GM19193 (cell line): ENCODE data around the gene POLRMT.

ENCODE experiments used
- POLR2A ChIP-seq: IDR thresholded peaks from 4 replicates; pipeline ENCODE4 v1.6.1; 2011; ENCODE audit not compliant: insufficient read depth, insufficient read length; ENCODE audit errors: extremely low read depth

Gene POLRMT

GRCh38 chr19:624433-625109, 8.8 kb downstream of the POLRMT start:
- no peak for TF ChIP-seq POLR2A

DNA sequence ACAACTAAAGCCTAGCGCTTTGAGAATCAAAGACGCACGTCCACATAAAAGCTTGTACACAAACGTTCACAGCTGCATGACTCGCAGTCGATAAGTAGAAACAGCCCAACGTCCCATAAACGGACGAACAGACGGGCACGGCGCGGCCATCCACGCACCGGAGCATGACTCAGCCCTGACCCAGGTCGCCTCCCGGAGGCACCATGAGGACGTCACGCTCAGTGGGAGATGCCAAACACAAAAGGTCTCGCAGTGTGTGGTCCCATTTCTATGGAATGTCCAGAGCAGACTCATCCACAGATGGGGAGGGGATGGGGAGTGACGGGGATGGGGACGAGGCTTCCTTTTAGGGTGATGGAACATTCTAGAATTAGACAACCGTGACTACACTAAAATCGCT, 9.4 kb downstream of the POLRMT start:
- TF ChIP-seq POLR2A = no peak

DNA sequence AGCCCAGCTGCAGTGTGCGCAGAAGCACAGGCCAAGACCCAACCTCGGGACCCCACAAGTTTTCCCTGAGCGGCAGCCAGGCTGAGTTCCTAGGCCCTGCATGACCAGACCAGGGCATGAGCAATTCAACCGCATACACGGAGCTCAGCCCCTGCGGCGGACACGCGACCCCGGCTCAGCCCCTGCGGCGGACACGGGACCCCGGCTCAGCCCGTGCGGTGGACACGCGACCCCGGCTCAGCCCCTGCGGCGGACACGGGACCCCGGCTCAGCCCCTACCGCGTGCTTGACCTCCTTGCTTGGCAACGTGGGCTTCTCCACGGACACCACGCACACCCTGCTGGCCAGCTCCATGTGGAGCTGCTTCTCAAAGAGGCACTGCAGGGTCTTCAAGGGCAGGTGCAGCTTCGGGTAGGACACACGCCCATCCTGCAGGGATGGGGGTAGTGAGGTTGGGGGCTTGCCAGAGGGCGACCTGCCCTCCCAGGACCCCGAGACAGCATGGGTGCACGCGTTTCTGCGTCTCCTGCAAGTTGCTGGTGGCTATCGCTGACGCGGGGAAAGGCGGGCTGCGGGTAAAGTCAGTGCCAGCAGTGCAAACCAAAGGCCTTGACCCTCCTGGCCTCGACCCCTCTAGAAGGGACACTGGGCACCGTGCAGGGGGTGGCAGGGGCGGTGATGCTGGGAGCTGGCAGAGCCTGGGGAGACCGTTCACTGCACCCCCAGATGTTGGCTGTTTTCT, 10.0 kb downstream of the POLRMT start:
- no peak for TF ChIP-seq POLR2A

DNA sequence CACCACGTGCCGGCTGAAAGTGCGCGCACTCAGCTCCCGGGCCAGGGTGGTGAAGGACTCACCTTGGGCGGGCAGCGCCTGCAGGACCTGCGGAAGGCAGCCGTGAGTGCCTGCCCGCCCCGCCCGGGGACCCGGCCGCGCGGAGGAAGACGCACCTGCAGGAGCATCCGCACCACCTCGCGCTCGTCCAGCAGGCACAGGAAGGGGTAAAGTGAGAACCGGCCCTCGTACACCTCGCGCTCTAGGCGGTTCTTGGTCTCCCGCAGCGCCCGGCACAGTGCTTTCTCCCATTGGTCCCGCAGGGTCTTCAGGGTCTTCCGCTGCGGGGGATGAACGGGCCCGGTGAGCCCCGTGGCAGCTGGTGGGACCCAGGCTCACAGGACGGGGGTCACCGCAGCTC, 10.7 kb downstream of the POLRMT start:
- no peak for TF ChIP-seq POLR2A

DNA sequence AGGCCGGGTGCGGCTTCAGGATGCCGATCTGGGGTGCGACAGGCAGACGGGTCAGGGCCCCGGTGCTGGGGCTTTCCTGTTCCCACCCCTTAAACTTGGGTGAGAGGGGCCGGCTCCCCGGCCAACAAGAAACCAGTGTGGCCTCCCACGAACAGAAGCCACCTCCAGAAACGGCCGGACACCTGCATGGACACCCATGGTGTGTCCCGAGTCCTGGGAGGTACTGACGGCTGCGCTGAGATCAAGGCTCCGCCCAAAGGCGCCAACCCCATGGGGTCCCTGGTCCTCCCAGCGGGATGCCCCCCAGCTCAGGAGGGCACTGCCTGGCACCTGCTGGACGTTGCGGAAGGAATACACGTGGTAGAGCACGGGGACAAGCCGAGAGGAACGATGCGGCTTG, 11.5 kb downstream of the POLRMT start:
- no peak for TF ChIP-seq POLR2A

DNA sequence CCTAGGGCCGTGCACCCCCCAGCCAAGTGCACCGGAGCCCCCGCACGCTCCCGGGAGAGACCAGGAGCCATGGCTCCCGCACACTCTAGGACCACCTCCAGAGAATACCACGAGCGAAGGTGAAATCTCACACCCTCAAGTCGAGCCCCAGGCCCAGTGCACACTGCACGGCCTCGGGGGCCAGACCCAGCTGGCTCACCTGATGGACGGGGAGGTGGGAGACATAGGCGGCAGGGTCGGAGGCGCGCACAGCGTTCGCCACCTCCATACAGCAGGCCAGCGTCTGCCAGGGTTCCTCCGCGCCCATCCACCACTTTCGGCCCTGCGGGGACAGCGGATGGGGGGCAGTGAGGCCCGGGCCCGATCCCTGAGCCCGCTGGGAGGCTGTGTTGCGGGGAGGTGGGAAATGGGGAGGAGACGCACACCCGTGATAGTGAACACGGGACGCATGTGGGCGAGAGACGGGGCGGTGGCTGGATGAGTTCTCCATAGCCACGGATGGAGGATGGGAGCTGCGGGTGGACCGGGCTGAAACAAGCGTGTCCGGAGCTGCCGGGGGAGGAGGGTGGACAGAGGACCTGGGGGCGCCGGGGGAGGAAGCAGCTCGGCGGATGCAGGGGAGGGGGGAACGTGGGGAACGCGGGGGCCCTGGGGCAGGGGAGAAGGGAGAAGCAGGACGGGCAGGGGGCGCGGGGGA, 13.0 kb downstream of the POLRMT start:
- no peak for TF ChIP-seq POLR2A

GRCh38 chr19:619286-620002, 13.9 kb downstream of the POLRMT start:
- TF ChIP-seq POLR2A = no peak

DNA sequence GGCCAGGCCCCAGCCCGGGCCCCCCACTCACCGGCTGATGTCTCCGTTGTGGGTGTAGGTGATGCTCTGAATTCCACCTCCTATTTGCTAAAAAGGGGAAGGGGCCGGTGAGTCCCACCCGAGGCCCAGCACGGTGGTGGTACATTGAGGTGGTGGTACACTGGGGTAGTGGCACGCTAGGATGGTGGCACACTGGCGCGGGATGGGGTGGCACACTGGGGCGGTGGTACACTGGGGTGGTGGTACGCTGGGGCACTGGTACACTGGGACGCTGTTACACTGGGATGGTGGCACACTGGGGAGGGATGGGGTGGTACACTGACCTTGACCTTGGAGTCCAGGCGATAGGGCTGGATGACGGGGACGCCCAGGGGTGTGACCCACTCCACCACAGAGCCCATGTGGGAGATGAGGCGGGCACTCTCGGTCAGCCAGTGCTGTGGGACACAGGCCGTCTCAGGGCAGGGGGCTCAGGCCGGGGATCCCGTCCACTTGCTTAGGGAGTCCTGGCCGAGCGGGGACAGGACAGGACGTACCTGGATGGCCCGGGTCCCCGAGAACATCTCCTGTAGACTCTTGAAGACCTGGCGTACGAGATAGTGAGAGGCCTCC, 14.6 kb downstream of the POLRMT start:
- TF ChIP-seq POLR2A = no peak

DNA sequence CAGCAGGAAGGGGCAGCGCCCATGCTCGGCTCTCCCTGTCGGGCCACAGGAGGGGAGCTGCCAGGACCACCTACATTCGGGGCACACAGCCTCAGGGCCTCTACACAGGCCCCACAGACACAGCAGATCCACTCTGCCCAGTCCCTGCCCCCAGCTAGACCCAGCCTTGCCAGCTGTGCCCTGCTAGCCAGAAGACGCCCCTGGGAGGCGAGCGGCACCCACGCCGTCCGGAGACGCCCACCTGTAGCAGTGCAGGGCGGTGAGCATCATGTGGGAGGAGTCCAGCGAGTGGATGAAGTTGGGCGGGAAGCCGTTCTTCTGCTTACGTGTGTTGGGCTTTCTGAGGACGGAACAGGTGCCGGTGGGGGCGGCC, 15.1 kb downstream of the POLRMT start:
- no peak for TF ChIP-seq POLR2A

- no peak for TF ChIP-seq POLR2A
Measured at GRCh38 chr19:617551-618246, 15.6 kb downstream of the POLRMT start.

GRCh38 chr19:616747-617526, 16.4 kb downstream of the POLRMT start:
- TF ChIP-seq POLR2A = no peak

- TF ChIP-seq POLR2A = no peak
Measured at GRCh38 chr19:616062-616700, 17.2 kb downstream of the POLRMT start.

- TF ChIP-seq POLR2A = no peak
Measured at GRCh38 chr19:615619-616018, 17.7 kb downstream of the POLRMT start.
